GM18870 (cell line): Measurements from ENCODE around the gene BRAT1.
A peak's percentile ranks its signal among the peaks of the same experiment; 100 is the strongest.
"Not testable (repeated sequence)": the region's sequence is repeated elsewhere in the genome, so short reads cannot be mapped to it uniquely, and the experiment has no call there.

Experiments
- ATAC-seq: cut with Tn5 transposase; IDR thresholded peaks from one replicate; pipeline ENCODE4 v1.9.1; 2021; ENCODE audit warnings: moderate library complexity; ENCODE audit not compliant: unreplicated experiment

Gene BRAT1

GRCh38 chr7:2555121-2556052 lies at the start of gene BRAT1:
BRAT1 (minus strand) TSS chr7:2555524; CDS start chr7:2554431, 1,093 bp downstream.
- peak; percentile 46 for ATAC-seq

- no peak for ATAC-seq
Measured at GRCh38 chr7:2604608-2605174, 49.4 kb upstream of the BRAT1 start.

GRCh38 chr7:2603044-2603965 lies 48.0 kb upstream of the BRAT1 start:
- no peak for ATAC-seq

- ATAC-seq, result no peak
Measured at GRCh38 chr7:2602406-2603043, 47.2 kb upstream of the BRAT1 start.

GRCh38 chr7:2601907-2602306 lies 46.6 kb upstream of the BRAT1 start:
- no peak for ATAC-seq

- ATAC-seq, result no peak
Measured at GRCh38 chr7:2601065-2601464, 45.7 kb upstream of the BRAT1 start.

GRCh38 chr7:2598154-2598823 lies 43.0 kb upstream of the BRAT1 start:
- ATAC-seq, result no peak

- no peak for ATAC-seq
Measured at GRCh38 chr7:2597273-2597640, 41.9 kb upstream of the BRAT1 start.

- no peak for ATAC-seq
Measured at GRCh38 chr7:2596464-2597272, 41.3 kb upstream of the BRAT1 start.

- ATAC-seq, result no peak
Measured at GRCh38 chr7:2595258-2595860, 40.0 kb upstream of the BRAT1 start.

GRCh38 chr7:2594599-2594998 lies 39.3 kb upstream of the BRAT1 start:
- no peak for ATAC-seq

- ATAC-seq, result no peak
Measured at GRCh38 chr7:2593036-2593727, 37.9 kb upstream of the BRAT1 start.

GRCh38 chr7:2592375-2592865 lies 37.1 kb upstream of the BRAT1 start:
- ATAC-seq, result no peak

- ATAC-seq, result not testable (repeated sequence)
Measured at GRCh38 chr7:2589941-2590340, 34.6 kb upstream of the BRAT1 start.

GRCh38 chr7:2589341-2589740 lies 34.0 kb upstream of the BRAT1 start:
- ATAC-seq, result no peak

GRCh38 chr7:2587778-2588177 lies 32.5 kb upstream of the BRAT1 start:
- ATAC-seq, result no peak

GRCh38 chr7:2587134-2587533 lies 31.8 kb upstream of the BRAT1 start:
- no peak for ATAC-seq

- no peak for ATAC-seq
Measured at GRCh38 chr7:2586326-2587020, 31.1 kb upstream of the BRAT1 start.
